ENCODE measurements around the gene SGMS2.

Gene SGMS2

GRCh38 chr4:107824350-107825071 lies at the start of gene SGMS2:
TSS of gene SGMS2 (plus strand) at chr4:107824932. CDS start at chr4:107895554, 70,622 bp downstream.
- DNase-seq, result no peak

- no peak for DNase-seq
Observed at GRCh38 chr4:107777890-107778289, 46.8 kb upstream of the SGMS2 start.

- no peak for DNase-seq
Observed at GRCh38 chr4:107778784-107779530, 45.8 kb upstream of the SGMS2 start.

- no peak for DNase-seq
Observed at GRCh38 chr4:107780665-107781064, 44.1 kb upstream of the SGMS2 start.

GRCh38 chr4:107791902-107792301 lies 32.8 kb upstream of the SGMS2 start:
- DNase-seq, result no peak

GRCh38 chr4:107792711-107793110 lies 32.0 kb upstream of the SGMS2 start:
- DNase-seq, result no peak

GRCh38 chr4:107793996-107794395 lies 30.7 kb upstream of the SGMS2 start:
- no peak for DNase-seq

GRCh38 chr4:107799669-107800450 lies 24.9 kb upstream of the SGMS2 start:
- no peak for DNase-seq

- no peak for DNase-seq
Observed at GRCh38 chr4:107800706-107801105, 24.0 kb upstream of the SGMS2 start.

- no peak for DNase-seq
Observed at GRCh38 chr4:107801766-107802211, 22.9 kb upstream of the SGMS2 start.

- no peak for DNase-seq
Observed at GRCh38 chr4:107804956-107805355, 19.8 kb upstream of the SGMS2 start.

GRCh38 chr4:107806196-107806595 lies 18.5 kb upstream of the SGMS2 start:
- DNase-seq, result no peak

GRCh38 chr4:107808572-107808971 lies 16.2 kb upstream of the SGMS2 start:
- no peak for DNase-seq

GRCh38 chr4:107809210-107809609 lies 15.5 kb upstream of the SGMS2 start:
- no peak for DNase-seq

GRCh38 chr4:107814758-107815157 lies 10.0 kb upstream of the SGMS2 start:
- DNase-seq, result no peak

- no peak for DNase-seq
Observed at GRCh38 chr4:107815158-107815557, 9.6 kb upstream of the SGMS2 start.

- DNase-seq, result no peak
Observed at GRCh38 chr4:107818301-107818910, 6.3 kb upstream of the SGMS2 start.

- no peak for DNase-seq
Observed at GRCh38 chr4:107823870-107824349, 822 bp upstream of the SGMS2 start.

GRCh38 chr4:107825072-107825824 lies 516 bp downstream of the SGMS2 start:
- DNase-seq, result no peak

GRCh38 chr4:107826421-107826980 lies 1.8 kb downstream of the SGMS2 start:
- DNase-seq, result no peak

- no peak for DNase-seq
Observed at GRCh38 chr4:107828315-107829090, 3.8 kb downstream of the SGMS2 start.

Measured in stimulated activated naive CD4-positive, alpha-beta T cell (primary cell).